ENCODE results near the gene UBE2L6. TPM values are rescaled to one million over a fixed set of nuclear protein-coding genes. Genes with fewer than 3 reads are reported as not detected.

Gene UBE2L6
- polyA plus RNA-seq, 3 donors = 101 to 284 (median 268) TPM

DNA sequence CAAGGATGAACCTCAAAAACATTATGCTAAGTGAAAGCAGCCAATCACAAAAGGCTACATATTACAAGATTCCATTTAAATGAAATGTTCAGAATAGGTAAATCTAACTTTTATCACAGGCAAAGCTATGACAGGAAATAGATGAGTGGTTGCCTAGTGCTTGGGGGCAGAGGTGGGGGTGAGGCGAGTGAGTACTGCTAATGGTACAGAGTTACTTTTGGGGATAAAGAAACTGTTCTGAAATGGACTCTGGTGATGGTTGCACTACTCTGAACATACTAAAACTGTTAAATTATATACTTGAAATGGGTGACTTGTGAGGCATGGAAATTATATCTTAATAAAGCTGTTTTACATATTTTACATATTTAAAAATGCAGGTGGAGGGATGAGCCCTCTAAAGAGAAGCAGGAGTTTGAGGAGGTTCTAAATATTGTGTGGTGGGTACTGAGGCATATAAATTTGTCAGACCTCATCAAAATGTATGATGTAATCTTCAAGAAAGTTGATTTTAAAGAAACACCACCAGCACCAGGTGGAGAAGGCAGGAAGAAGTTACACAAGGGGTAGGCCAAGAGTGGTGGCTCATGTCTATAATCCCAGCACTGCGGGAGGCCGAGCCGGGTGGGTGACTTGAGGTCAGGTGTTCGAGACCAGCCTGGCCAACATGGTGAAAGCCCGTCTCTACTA lies 55.6 kb downstream of the UBE2L6 start:
- H3K4me3 Mint-ChIP-seq = no peak overlapping the region
- no peak for DNase-seq
- Histone ChIP-seq H3K9ac (ENCODE audit: insufficient read depth, low read length, poor library complexity, severe bottlenecking) (no peak overlapping the region), H3K27me3 (ENCODE audit: control insufficient read depth in 2 of 2, insufficient read depth in 2 of 2, low read length in 2 of 2) (no peaks in the 10 kb centered on the region), H4K20me1 (ENCODE audit: insufficient read depth, low read length) (no peaks in the 10 kb centered on the region), H3K4me1 (ENCODE audit: control insufficient read depth in 1 of 2, insufficient read depth in 2 of 2, low read length in 2 of 2) (peaks cover 16 to 22% of the 10 kb centered on the region in 2 donors), H2AFZ (ENCODE audit: insufficient read depth, low read depth, low read length, poor library complexity, severe bottlenecking) (no peak overlapping the region), H3K4me3 (replicated peaks in 1 of 3; ENCODE audit: low read depth in 2 of 3, low read length in 3 of 3) (no peak overlapping the region), H3K9me3 (replicated peaks in 1 of 2; ENCODE audit: control insufficient read depth in 1 of 2, insufficient read depth in 1 of 2, low read length in 2 of 2) (no peaks in the 10 kb centered on the region), H3K4me2 (replicated peaks; ENCODE audit: extremely low read depth, low read length, poor library complexity, severe bottlenecking) (no peak overlapping the region), H3K79me2 (ENCODE audit: insufficient read depth, low read length) (peaks cover 19% of the 10 kb centered on the region), H3K36me3 (replicated peaks in 1 of 2; ENCODE audit: control insufficient read depth in 1 of 2, insufficient read depth in 2 of 2, low read length in 2 of 2) (peaks cover 0 to 4% of the 10 kb centered on the region in 2 donors), H3K27ac (ENCODE audit: low read depth in 1 of 2, low read length in 2 of 2) (no peak overlapping the region)
- H3K9me3 Mint-ChIP-seq = peaks cover 0 to 3% (median 0%) of the 10 kb centered on the region in 7 donors
- TF ChIP-seq, protein P1, sequence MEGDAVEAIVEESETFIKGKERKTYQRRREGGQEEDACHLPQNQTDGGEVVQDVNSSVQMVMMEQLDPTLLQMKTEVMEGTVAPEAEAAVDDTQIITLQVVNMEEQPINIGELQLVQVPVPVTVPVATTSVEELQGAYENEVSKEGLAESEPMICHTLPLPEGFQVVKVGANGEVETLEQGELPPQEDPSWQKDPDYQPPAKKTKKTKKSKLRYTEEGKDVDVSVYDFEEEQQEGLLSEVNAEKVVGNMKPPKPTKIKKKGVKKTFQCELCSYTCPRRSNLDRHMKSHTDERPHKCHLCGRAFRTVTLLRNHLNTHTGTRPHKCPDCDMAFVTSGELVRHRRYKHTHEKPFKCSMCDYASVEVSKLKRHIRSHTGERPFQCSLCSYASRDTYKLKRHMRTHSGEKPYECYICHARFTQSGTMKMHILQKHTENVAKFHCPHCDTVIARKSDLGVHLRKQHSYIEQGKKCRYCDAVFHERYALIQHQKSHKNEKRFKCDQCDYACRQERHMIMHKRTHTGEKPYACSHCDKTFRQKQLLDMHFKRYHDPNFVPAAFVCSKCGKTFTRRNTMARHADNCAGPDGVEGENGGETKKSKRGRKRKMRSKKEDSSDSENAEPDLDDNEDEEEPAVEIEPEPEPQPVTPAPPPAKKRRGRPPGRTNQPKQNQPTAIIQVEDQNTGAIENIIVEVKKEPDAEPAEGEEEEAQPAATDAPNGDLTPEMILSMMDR (IDR thresholded peaks at IDR 0.05) = no peak
- peak overlapping the region in 1 of 7 donors; percentile 31 for H3K27ac Mint-ChIP-seq
- intact Hi-C loops (cut with micrococcal nuclease) = no loop called here
- peaks cover 0 to 7% of the 10 kb centered on the region in 2 donors for H3K36me3 Mint-ChIP-seq
- peaks cover 1 to 8% (median 4%) of the 10 kb centered on the region in 3 donors for H3K27me3 Mint-ChIP-seq (ENCODE audit: low read depth in 3 of 3)
- WGBS (ENCODE audit: insufficient coverage) = 87% methylated on average over 5 of the region's 6 CpGs
- H3K4me1 Mint-ChIP-seq = peaks cover 26% of the 10 kb centered on the region

DNA sequence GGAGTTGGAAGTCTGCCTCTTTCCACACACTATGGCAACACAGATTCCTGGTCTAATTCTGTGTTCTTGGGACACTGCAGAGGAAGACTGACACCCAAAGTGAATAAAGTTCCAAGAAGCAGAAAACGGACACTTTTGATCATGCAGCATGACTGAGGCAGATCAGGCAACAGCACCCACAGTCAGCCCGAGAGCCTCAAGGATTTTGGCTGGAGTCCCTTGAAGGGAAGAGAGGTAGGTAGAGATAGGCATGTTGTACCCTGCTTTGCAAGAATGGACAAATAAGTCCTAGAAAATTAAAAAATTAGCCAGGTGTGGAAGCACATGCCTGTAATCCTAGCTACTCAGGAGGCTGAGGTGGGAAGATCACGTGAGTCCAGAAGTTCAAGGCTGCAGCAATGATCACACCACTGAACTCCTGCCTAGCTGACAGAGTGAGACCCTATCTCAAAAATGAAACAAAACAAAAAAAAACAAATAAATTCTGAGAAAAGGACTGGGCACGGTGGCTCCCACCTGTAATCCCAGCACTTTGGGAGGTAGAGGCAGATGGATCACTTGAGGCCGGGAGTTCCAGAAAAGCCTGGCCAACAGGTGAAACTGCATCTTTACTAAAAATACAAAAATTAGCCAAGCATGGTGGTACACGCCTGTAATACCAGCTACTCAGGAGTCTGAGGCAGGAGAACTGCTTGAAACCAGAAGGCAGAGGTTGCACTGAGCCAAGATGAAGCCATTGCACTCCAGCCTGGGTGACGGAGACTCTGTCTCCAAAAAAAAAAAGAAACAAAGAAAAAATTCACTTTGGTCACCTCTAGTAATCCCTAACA lies 58.9 kb downstream of the UBE2L6 start:
- Mint-ChIP-seq H3K27me3 (ENCODE audit: low read depth in 3 of 3) (no peaks in the 10 kb centered on the region), H3K4me3 (no peak overlapping the region), H3K36me3 (peaks cover 6 to 16% of the 10 kb centered on the region in 2 donors), H3K9me3 (peaks cover 0 to 3% (median 0%) of the 10 kb centered on the region in 7 donors), H3K27ac (no peak overlapping the region), H3K4me1 (peaks cover 8% of the 10 kb centered on the region)
- Histone ChIP-seq H2AFZ (ENCODE audit: insufficient read depth, low read depth, low read length, poor library complexity, severe bottlenecking) (no peak overlapping the region), H3K27ac (ENCODE audit: low read depth in 1 of 2, low read length in 2 of 2) (no peak overlapping the region), H4K20me1 (ENCODE audit: insufficient read depth, low read length) (no peaks in the 10 kb centered on the region), H3K4me2 (replicated peaks; ENCODE audit: extremely low read depth, low read length, poor library complexity, severe bottlenecking) (no peak overlapping the region), H3K79me2 (ENCODE audit: insufficient read depth, low read length) (peaks cover 12% of the 10 kb centered on the region), H3K9me3 (replicated peaks in 1 of 2; ENCODE audit: control insufficient read depth in 1 of 2, insufficient read depth in 1 of 2, low read length in 2 of 2) (no peaks in the 10 kb centered on the region), H3K4me3 (replicated peaks in 1 of 3; ENCODE audit: low read depth in 2 of 3, low read length in 3 of 3) (no peak overlapping the region), H3K9ac (ENCODE audit: insufficient read depth, low read length, poor library complexity, severe bottlenecking) (no peak overlapping the region), H3K36me3 (replicated peaks in 1 of 2; ENCODE audit: control insufficient read depth in 1 of 2, insufficient read depth in 2 of 2, low read length in 2 of 2) (peaks cover 0 to 11% of the 10 kb centered on the region in 2 donors), H3K4me1 (ENCODE audit: control insufficient read depth in 1 of 2, insufficient read depth in 2 of 2, low read length in 2 of 2) (peaks cover 0 to 1% of the 10 kb centered on the region in 2 donors), H3K27me3 (ENCODE audit: control insufficient read depth in 2 of 2, insufficient read depth in 2 of 2, low read length in 2 of 2) (no peaks in the 10 kb centered on the region)
- TF ChIP-seq, protein P1 (IDR thresholded peaks at IDR 0.05) = no peak
- no peak for DNase-seq
- intact Hi-C loops (cut with micrococcal nuclease) = no loop called here
- 94% methylated on average over 3 of the region's 7 CpGs for WGBS (ENCODE audit: insufficient coverage)

Data from CD14-positive monocyte (primary cell).